A172 (cell line): Measurements from ENCODE around the gene NOC4L. TPM values are rescaled to one million over a fixed set of nuclear protein-coding genes. Genes with fewer than 3 reads are reported as not detected.
A peak's percentile ranks its signal among the peaks of the same experiment; 100 is the strongest.

Experiments
- DNase-seq: peaks from one replicate; pipeline ENCODE4 v3.0.0-alpha.2; 2015; ENCODE audit warnings: low spot score
- total RNA-seq: library from RNA; depleted of rRNA; stranded (reverse); fragments of >200 nt; shearing (Covaris generic); gene quantifications from 2 replicates; pipeline ENCODE4 v1.2.3, GENCODE V29; 2014

Gene NOC4L
- total RNA-seq, 1 experiment from 2014 or later, result 23.2 TPM

DNA sequence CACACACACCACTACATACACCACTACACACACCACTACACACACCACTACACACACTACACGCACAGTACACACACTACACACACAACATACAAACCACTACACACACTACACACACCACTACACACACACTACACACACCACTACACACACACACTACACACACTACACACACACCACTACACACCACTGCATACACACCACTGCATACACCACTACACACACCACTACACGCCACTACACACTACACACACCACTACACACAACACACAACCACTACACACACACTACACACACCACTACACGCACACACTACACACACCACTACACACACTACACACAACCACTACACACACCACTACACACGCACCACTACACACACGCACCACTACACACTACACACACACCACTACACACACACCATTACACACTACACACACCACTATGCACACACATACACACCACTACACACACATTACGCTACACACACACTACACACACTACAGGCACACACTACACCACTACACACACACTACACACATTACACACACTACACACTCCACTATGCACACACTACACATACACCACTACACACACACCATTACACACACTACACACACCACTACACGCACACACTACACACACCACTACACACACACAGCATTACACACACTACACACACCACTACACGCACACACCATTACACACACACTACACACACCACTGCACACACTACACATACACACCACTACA is 12.5 kb downstream of the NOC4L start:
- no peak for DNase-seq

DNA sequence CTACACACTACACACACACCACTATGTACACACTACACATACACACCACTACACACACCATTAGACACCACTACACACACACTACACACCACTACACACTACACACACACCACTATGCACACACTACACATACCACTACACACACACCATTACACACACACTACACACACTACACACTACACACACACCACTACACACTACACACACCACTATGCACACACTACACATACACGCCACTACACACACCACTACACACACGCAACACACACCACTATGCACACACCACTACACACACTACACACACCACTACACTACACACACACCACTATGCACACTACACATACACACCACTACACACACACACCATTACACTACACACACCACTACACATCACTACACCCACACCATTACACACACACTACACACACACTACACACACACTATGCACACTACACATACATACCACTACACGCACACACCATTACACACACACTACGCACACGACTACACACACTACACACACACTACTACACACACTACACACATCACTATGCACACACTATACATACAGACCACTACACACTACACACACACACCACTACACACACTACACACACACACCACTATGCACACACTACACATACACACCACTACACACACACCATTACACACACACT is 13.6 kb downstream of the NOC4L start:
- no peak for DNase-seq

DNA sequence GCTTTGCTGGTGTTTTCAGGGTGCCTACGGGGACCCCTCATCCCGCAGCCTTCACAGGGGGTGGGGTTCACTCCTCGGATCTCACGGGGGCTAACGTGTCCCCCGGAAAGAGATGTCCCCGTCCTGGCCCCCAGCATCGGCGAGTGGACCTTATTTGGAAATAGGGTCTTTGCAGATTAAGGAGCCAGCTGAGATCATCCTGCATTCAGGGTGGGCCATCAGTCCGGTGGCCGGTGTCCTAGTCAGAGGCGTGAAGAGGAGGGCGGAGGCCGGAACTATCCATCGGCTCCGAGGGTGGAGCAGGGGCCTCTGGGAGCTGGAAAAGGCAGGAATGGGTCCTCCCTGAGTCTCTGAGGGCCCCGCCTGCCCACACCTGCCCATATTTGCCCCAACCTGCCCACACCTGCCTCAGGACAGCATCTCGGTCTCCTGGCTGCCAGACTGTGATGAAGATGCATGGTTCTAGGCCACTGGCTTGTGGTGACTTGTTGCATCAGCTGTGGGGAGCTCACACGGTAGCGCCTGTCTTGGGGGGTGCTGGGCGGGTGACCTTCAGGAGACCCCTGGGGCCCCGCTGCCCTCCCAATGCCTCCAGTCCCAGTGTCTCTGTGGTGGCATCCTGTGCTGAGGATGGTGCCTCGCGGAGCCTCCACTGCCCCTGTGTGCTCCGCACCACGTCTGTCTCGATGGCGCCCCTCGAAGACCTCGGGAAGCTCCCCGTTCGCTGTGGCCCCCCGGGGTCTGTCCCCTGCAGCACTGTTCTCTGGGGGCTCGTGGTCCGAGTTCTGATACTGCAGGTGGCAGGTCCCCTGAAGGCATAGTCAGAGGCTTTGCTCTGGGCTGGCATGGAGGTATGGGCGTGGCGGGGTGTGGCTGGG is 14.7 kb downstream of the NOC4L start:
- no peak for DNase-seq

DNA sequence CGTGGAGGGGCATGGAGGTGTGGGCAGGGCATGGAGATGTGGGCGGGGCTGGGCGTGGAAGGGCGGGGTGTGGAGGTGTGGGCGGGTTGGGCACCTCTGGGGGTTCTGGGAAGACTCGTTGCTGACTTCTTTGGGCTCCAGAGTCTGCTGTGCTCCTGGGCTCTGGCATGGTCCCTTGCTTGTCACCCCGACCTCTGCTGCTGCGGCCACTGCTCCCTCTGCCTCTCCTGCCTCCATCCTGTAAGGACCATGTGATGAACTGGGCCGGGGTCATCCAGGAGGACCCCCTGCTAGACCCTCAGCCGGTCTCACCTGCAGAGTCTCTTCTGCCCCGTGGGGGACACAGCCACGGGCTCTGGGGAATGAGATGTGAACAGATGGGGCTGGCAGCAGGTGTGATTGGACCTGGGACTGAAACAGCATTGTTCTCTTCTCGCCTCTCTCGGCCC is 15.3 kb downstream of the NOC4L start:
- no peak for DNase-seq

DNA sequence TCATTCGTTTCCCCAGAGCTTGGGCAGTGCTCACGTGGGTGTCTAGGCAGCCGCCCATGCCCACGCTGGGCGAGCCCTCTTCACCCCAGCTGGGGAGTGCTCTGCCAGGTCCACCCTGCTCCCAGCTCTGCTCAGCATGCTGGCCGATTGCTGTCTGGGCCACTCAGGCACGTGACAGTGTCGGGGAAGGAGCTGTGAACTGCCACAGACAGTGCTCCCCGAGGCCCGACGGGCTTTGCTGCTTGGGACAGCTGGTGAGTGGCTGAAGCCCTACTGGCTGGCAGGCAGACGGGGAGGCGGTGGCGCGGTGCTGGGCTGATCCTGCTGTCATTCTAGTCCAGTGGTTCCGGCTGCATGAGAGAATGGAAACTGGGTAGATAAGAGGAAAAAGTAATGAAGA is 15.8 kb downstream of the NOC4L start:
- DNase-seq, result no peak

DNA sequence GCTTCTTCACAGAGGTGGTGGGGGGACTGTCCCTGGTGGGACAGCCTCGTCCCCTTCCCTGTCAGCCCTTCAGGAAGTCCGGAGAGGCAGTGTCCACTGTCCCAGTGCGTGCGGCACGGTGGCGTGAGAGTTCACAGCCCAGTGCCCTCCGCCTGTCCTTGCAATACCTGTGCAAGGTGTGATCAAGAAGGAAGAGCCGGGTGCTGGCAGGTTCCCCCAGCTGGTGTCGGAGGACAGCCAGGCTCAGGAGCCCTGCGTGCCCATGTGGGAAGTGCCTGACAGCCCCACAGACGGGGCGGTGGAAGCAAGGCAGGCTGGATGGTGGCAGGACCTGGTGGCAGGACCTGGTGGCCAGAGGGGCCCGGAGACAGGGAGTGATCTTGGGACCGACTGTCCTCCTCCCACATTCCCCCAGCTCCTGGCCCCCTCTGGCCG is 16.4 kb downstream of the NOC4L start:
- DNase-seq, result no peak

DNA sequence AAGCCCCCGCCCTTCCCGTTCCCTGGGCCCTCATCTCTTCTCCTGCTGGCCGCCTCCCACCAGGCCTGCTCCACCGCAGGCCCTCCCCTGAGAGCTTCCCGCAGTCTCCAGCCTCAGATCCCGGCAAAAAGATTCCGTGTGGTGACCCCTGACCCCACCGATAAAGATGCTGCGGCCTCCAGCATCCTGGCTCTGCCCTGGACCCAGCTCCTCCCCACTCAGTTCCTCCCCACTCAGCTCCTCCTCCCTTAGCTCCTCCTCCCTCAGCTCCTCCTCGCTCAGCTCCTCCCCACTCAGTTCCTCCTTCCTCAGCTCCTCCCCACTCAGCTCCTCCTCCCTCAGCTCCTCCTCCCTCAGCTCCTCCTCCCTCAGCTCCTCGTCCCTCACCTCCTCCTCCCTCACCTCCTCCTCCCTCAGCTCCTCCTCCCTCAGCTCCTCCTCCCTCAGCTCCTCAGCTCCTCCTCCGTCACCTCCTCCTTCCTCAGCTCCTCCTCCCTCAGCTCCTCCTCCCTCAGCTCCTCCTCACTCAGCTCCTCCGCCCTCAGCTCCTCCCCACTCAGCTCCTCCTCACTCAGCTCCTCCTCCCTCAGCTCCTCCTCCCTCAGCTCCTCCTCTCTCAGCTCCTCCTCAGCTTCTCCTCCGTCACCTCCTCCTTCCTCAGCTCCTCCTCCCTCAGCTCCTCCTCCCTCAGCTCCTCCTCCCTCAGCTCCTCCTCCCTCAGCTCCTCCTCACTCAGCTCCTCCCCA is 17.0 kb downstream of the NOC4L start:
- DNase-seq, result peak; percentile 27

DNA sequence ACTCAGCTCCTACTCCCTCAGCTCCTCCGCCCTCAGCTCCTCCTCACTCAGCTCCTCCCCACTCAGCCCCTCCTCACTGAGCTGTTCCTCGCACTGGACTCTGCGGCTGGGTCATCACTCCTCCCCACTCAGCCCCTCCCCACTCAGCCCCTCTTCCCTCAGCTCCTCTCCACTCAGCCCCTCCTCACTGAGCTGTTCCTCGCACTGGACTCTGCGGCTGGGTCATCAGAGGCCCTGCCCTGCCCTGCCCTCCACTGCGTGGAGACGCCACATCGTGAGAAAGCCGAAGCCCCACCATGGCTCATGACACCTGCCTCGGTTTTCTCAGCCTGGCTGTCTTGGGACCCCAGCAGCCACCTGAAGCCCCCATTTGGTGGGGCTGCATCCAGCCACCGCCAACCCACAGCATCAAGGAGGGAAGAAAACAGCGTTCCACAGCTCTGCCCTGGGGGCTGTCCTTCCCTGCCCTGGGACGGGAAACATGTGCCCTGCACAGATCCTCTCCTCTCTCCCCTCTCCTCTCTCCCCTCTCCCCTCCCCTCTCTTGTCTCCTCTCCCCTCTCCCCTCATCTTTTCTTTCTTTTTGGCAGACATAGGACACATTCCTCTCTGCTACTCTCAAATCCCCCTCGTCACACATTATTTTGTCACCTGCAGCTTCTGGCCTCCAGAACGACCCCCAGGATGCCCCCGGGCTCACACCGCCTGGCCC is 17.7 kb downstream of the NOC4L start:
- no peak for DNase-seq

DNA sequence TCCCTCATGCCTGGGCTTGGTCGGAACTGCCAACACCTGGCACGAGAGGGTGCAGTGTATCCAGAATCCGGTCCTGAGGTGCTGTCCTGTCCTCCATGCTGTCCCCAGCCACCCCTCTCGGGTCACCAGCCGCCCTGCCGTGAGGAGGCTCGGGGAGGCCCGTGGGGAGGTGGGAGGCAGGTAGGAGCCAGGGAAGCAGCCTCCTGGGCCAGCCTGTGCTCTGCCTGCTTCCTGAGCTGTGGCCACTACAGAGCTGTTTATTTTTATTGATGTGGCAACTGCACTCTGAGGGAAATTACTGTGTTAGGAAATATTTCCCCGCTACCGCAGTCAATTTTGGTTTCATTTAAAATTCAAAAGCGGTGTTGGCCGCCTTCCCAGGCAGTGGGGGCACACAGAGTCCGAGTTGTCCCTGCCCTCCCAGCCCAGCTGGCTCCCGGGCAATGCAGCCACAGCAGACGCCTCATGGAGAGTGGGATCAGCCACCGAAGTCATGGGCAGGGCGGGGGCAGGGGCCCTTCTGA is 18.3 kb downstream of the NOC4L start:
- peak; percentile 82 for DNase-seq

DNA sequence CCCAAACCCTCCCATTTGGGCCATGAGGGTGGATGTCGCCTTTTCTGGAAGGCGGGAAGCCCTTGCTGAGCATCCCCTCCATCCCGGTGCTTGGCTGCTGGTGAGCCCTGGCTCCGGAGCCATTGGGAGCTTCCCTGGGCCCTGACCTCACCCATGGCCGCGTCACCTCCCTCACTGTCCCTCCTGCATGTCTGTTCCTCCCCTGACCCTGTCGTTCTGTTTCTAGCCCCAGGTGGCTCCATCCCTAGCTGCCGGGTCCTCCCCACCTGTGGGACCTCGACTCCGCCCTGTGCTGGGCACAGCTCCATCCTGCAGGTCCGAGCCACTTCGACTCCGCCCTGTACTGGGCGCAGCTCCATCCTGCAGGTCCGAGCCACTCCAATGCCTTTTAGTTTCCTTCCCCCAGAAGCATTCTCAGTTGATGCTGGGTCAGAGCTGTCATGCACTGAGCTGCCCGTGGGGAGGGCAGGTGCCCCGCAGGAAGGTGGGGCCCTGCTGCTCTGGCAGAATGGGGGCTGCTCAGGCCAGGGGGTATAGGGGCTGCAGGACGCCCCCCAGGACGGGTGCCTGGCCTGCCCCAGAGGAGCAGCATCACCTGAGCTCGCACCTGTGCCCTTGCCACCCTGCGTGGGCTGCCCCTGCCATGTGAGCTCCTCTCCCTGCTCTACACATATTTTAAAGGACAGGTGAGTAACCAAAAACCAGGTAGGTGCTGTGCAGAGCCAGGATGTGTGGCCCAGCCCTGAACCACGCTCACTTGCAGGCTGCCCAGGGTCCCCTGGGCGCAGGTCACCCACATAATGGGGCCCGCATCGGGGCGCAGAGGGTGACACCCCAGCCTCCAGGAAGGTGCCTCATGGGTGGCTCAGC is 19.0 kb downstream of the NOC4L start:
- no peak for DNase-seq

DNA sequence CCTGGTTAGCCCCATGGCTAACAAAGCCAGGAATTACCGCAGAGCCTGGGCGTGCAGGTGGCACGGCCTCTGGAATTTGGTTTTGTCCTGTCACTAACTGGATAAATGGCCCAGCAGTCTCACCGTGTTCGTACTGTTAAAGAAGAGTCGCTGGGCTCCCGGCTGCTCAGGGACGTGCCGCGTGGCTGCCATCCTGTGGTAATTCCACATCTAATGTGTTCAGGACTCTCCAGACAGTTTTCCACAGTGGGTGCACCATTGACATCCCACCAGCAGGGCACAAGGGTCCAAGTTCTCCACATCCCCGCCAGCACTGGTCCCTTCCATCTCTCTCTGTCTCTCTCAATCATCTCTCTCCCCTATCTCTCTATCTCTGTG is 19.6 kb downstream of the NOC4L start:
- DNase-seq, result peak; percentile 18

DNA sequence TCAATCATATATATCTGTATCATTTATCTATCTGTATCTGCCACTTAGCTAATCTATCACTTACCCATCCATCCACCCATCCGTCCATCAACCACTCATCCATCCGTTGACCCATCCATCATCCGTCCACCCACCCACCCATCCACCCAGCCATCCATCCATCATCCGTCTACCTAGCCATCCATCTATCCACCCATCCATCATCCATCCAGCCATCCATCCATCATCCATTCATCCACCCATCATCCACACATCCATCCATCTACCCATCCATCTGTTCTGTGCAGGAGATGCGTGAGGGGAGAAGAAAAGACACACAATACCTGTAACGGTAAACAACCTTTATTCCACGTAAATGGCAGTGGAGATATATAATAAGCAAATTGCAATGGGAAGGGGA is 20.2 kb downstream of the NOC4L start:
- DNase-seq, result no peak

DNA sequence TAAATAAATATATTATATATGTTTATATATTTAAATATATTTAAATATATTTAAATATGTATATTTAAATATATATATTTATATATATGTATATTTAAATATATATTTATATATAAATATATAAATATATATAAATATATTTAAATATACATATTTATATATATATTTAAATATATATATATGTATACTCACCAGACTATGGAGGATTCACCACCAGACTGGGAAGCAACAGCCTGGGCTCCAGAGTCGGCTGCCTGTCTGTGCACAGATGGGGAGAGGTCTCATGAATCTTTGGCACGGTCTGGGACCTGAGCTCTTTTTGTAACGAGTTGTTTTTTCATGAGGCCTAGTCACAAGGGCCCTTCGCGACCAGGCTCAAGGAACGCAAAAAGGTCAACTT is 21.3 kb downstream of the NOC4L start:
- DNase-seq, result no peak

DNA sequence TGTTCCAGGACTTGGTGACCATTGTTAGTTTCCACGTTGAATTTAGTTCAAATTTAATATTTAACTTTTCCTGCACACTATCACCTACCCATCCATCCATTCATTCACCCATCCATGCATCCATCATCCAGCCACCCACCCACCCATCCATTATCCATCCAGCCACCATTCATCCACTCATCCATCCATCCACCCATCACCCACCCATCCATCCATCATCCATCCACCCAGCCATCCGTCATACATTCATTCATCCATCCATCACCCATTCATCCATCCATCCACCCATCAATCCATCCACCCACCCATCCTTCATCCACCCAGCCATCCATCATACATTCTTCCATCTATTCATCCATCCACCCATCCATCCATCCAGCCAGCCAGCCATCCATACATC is 21.8 kb downstream of the NOC4L start:
- no peak for DNase-seq

DNA sequence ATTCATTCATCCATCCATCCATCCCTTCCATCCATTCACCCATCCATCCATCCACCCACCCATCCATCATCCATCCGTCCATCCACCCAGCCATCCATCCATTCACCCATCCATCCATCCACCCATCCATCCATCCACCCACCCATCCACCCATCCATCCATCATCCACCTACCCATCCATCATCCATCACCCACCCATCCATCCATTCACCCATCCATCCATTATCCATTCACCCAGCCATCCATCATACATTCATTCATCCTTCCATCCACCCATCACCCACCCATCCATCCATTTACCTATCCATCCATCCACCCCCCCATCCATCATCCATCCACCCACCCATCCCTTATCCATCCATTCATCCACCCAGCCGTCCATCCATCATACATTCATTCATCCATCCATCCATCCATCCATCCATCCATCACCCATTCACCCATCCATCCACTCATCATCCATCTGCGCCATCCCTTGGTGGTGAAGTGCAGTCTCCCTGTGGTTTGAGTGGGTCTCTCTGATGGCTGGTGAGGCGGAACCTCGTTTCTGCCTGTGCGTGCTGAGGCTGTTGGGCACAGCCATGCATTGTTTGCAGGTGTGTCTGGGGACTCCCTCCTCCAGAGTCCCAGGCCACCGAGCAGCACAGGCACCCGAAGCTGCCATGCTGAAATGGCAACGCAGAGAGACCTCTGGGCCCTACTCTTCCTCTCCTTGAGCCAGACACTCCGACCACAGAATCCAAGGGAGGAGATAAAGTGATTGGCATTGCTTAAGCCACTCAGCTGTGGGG is 22.7 kb downstream of the NOC4L start:
- DNase-seq, result no peak

DNA sequence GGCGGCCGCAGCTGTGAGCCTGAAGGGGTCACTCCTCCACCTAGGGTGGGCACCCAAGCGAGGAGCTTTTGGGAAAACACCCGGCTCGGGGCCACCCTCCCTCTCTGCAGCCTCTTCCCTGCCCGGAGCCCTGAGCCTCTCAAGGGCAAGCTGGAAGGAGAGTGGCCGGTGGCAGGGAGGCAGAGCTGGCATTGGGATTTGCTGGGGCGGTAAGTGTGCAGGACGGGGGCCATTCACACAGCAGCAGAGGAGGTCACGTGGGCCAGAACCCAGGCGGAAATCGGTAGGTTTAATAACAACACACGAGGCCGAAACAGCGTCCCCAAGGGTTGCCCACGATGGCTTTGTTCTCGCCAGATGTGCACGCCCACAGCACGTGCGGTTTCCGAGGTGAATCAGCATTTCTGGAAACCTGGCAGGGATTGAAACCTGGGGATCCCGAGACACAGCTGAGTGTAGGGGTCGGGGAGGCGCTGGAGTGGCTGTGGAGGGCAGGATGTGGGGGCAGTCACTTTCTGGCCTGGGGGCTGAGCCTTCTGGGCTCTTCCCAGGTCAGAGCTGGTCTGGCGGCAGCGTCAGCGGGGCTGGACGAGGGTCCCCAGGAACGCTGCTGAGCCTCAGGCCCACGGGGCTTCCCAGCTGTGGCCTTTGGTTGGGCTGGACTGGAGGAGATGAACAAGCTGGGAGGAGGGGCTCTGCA is 23.5 kb downstream of the NOC4L start:
- no peak for DNase-seq

DNA sequence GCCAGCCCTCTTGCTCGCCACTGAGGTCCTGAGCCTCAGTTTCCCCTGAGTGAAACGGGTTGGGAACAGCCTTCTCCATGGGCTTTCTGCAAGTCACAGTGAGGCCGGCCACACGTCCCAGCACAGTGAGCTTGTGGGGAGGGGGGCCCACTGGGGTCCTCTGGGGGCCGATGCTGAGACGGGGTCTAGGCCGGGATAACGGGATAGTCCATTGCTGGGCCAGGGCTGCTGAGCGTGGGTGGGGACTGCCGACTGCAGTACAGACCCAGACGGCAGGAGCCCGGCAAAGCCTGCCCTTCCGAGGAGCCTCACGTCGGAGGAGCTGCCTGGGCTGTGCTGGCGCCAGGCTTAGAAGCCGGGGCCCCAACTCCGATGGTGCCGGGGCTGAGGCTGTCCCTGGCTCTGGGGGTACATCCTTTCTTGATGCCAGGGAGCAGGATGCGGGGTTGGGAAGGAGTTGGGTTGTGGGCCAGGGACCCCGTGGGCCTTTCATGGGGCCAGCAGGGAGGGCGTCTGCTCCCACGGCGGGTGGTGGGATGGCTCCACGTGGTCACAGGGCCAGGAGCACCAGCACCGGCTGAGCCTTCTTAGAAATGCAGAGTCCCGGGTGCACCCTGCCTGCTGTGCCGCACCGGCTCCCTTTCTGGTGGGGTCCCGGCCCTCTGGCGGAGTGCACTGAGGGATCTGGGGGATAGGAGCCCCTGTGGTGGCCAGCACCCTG is 24.2 kb downstream of the NOC4L start:
- DNase-seq, result no peak

DNA sequence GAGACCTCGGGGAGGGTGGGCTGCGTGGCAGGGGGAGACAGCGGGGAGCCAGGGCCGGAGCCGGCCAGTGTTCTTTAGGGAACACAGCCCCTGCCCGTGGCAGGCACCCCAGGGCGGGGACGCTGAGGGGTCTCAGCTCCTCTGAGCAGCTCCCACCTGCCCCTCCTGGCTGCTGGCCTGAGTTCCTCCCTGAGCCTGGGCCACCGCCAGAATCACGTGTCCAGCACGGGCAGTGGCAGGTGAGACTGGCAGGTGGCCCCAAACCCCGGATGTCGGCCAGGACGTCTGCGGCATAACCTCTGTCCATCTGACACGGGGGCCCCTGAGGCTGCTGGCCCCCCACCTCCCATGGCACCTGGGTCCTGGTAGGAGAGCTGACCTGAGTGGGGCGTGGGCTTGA is 25.1 kb downstream of the NOC4L start:
- DNase-seq, result no peak
